Fibroblast of villous mesenchyme (primary cell): Measurements from ENCODE around the gene IVD. TPM values are rescaled to one million over a fixed set of nuclear protein-coding genes. Genes with fewer than 3 reads are reported as not detected.

Experiments used
- DNase-seq: peaks from one replicate; pipeline ENCODE4 v3.0.0-alpha.2; 2010; ENCODE audit warnings: low read depth
- H3K4me3 ChIP-seq: 2 replicates; pipeline ENCODE4 v1.5.1; 2011; ENCODE audit warnings: low read depth, mild to moderate bottlenecking, low read length
- CTCF ChIP-seq: IDR thresholded peaks from 2 replicates; pipeline ENCODE4 v1.5.1; 2012; ENCODE audit warnings: low read depth, mild to moderate bottlenecking, low read length; ENCODE audit not compliant: insufficient read depth
- total RNA-seq: library from RNA; depleted of rRNA; stranded (reverse); fragments of >200 nt; gene quantifications from 2 replicates; pipeline ENCODE4 v1.2.3, GENCODE V29; 2012

Gene IVD
- total RNA-seq, 1 donor, result 40.2 TPM

DNA sequence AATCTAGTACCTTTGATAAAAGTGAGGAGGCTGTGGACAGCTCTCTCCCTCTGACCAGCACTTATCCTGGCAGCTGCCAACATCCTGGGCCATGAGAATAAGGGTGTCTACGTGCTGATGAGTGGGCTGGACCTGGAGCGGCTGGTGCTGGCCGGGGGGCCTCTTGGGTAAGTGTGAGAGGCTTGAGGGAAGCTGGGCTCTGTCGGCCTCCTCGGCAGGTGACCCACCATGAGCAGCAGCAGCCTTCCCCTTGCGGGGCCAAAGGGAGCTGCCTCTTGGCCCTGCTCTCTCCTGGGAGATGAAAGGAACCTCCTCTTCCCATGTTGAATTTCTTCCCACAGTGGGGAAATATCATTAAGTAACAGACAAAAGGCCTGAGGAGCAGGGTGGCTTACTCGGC lies 9.2 kb downstream of the IVD start:
- H3K4me3 ChIP-seq, result no peak overlapping the region
- no peak for DNase-seq
- TF ChIP-seq CTCF, result no peak

- DNase-seq, result no peak
- TF ChIP-seq CTCF, result no peak
- no peak overlapping the region for H3K4me3 ChIP-seq
These were observed 9.6 kb downstream of the IVD start for GRCh38 chr15:40415226-40415625.

DNA sequence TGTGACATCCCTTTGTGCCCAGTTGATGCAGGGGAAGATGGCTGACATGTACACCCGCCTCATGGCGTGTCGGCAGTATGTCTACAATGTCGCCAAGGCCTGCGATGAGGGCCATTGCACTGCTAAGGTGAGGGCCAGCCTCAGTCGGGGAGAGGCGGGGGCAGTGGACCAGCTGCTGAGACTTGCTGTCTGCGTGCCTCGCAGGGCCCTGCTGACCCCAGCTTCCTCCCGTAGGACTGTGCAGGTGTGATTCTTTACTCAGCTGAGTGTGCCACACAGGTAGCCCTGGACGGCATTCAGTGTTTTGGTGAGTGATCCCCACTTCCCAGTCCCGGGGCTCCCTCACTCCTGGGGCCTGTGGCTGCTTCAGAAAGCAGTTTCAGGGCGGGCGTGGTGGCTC lies 10.5 kb downstream of the IVD start:
- no peak overlapping the region for H3K4me3 ChIP-seq
- TF ChIP-seq CTCF, result no peak
- DNase-seq, result no peak

GRCh38 chr15:40418126-40418525 lies 12.5 kb downstream of the IVD start:
- no peak for TF ChIP-seq CTCF
- DNase-seq, result no peak
- H3K4me3 ChIP-seq, result no peak overlapping the region

- no peak for DNase-seq
- H3K4me3 ChIP-seq, result no peak overlapping the region
- no peak for TF ChIP-seq CTCF
These were observed 14.6 kb downstream of the IVD start for GRCh38 chr15:40420071-40420713.

GRCh38 chr15:40420793-40421192 lies 15.2 kb downstream of the IVD start:
- no peak overlapping the region for H3K4me3 ChIP-seq
- no peak for TF ChIP-seq CTCF

DNA sequence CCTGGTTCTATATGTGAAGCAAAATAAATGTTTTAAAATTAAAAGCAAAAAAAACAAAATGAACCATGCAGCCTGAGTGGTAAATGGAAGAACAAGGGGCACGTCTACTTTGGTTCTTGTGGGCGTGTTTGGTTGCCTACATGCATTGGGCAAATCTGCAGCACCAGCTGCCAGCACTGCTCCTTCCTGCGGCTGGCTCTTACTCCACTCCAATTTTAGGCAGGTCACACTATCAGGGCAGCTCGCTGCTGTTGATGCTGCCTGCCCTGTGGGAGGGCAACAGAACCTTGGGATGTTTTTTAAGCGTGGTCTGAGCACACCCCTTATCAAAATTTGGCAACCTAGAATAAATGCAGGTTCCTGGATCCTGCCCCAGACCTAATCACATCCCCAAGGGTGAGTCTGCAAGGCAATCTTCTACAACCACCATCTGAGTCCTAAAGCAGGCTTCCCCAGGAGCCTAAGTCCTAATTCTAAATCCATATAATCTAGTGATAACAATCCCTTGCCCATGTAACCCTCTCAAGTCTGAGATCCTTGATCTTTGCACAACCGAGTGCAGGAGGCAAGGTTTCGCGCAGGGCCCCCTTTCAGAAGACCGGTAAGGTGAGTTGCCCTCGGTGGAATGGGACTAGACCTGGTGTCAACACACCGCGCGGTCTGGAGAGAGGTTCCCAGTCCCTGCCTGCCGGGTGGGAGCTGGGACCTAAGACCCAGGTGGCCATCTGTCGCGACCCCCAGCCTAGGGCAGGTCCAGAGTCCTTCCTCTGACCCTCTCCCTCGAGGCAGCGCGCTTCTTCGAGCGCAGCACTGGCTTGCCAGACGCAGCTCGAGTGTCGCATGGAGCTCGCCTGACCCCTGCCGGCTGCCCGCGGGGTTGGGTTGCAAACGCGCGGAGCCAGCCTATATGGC lies 15.9 kb downstream of the IVD start:
- H3K4me3 ChIP-seq, result peak overlapping the region; percentile 25
- peak; percentile 66 for DNase-seq
- peak; percentile 96 for TF ChIP-seq CTCF

More at GRCh38 chr15:40420793-40421192, 15.2 kb downstream of the IVD start:
- DNase-seq, result no peak
